ENCODE data around the gene PSD4. TPM values are rescaled to one million over a fixed set of nuclear protein-coding genes. Genes with fewer than 3 reads are reported as not detected.

PSD4 gene
- polyA plus RNA-seq, 1 experiment: 0.37 TPM

- H3K9me3 ChIP-seq (ENCODE audit: control insufficient read depth, insufficient read depth, low read length): no peaks in the 10 kb centered on the region
- TF ChIP-seq, protein P1, sequence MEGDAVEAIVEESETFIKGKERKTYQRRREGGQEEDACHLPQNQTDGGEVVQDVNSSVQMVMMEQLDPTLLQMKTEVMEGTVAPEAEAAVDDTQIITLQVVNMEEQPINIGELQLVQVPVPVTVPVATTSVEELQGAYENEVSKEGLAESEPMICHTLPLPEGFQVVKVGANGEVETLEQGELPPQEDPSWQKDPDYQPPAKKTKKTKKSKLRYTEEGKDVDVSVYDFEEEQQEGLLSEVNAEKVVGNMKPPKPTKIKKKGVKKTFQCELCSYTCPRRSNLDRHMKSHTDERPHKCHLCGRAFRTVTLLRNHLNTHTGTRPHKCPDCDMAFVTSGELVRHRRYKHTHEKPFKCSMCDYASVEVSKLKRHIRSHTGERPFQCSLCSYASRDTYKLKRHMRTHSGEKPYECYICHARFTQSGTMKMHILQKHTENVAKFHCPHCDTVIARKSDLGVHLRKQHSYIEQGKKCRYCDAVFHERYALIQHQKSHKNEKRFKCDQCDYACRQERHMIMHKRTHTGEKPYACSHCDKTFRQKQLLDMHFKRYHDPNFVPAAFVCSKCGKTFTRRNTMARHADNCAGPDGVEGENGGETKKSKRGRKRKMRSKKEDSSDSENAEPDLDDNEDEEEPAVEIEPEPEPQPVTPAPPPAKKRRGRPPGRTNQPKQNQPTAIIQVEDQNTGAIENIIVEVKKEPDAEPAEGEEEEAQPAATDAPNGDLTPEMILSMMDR (IDR thresholded peaks at IDR 0.05; ENCODE audit: low read depth, low read length): no peak
- H3K27ac ChIP-seq (ENCODE audit: low read depth, low read length): no peak overlapping the region
- H3K4me3 ChIP-seq (ENCODE audit: low read depth, low read length): no peak overlapping the region
- DNase-seq (ENCODE audit: low read depth, low spot score): no peak
- H3K27me3 ChIP-seq (ENCODE audit: control insufficient read depth, insufficient read depth, low read length): no peaks in the 10 kb centered on the region
- CTCF ChIA-PET: interaction anchor here (0.8 to 12.1 kb wide), 6 partner anchors 10 to 183 kb away, joined by 4 to 200 read pairs (median 46); no protein-coding TSS in a partner anchor
- POLR2A ChIA-PET: no interaction called here
These were observed 33.2 kb downstream of the PSD4 start for GRCh38 chr2:113207021-113207420.

GRCh38 chr2:113208396-113208795 lies 34.6 kb downstream of the PSD4 start:
- TF ChIP-seq, protein P1 (IDR thresholded peaks at IDR 0.05; ENCODE audit: low read depth, low read length): no peak
- no peak for DNase-seq (ENCODE audit: low read depth, low spot score)
- ChIA-PET CTCF (no interaction called here), POLR2A (no interaction called here)
- H3K27ac ChIP-seq (ENCODE audit: low read depth, low read length): no peak overlapping the region
- no peaks in the 10 kb centered on the region; the same call in 1 of the 2 replicates for H3K9me3 ChIP-seq (ENCODE audit: control insufficient read depth, insufficient read depth, low read length)
- H3K27me3 ChIP-seq (ENCODE audit: control insufficient read depth, insufficient read depth, low read length): no peaks in the 10 kb centered on the region
- H3K4me3 ChIP-seq (ENCODE audit: low read depth, low read length): no peak overlapping the region

DNA sequence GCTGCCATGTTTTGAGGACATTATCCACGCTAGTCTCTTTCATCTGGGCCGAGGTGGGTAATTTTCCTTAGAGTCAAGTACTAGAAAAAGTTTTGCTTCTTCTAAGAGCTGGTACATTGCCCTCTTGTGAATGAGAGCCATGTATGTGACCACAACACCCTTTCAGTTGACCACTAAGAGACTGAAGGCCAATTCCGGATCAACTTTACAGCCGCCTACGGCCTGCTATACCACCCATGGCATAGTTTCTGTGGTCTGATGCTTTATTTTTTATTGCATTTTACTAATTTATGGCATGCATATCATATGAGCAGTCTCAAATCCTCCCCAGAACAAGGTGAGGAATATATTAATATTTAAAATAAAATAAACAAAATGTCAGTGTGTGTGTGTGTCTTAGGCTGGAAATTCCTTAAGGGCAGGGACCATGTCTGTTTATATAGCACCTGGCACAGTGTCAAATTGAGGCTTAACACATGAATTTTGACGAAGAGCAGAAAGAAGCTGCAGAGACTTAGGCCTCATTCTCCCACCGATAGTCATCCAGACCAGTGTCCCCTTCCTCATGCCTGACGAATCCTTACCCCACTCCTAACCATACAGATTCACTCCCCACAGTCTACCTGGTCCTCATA lies 35.4 kb downstream of the PSD4 start:
- TF ChIP-seq, protein P1 (IDR thresholded peaks at IDR 0.05; ENCODE audit: low read depth, low read length): no peak
- Histone ChIP-seq H3K27me3 (ENCODE audit: control insufficient read depth, insufficient read depth, low read length) (no peaks in the 10 kb centered on the region), H3K27ac (ENCODE audit: low read depth, low read length) (peak overlapping the region; percentile 52), H3K9me3 (ENCODE audit: control insufficient read depth, insufficient read depth, low read length) (no peaks in the 10 kb centered on the region; the same call in 1 of the 2 replicates), H3K4me3 (ENCODE audit: low read depth, low read length) (no peak overlapping the region)
- no peak for DNase-seq (ENCODE audit: low read depth, low spot score)
- ChIA-PET POLR2A (no interaction called here), CTCF (interaction anchor here (0.7 to 1.1 kb wide), 6 partner anchors 9 to 181 kb away, joined by 3 to 8 read pairs (median 3); no protein-coding TSS in a partner anchor)

DNA sequence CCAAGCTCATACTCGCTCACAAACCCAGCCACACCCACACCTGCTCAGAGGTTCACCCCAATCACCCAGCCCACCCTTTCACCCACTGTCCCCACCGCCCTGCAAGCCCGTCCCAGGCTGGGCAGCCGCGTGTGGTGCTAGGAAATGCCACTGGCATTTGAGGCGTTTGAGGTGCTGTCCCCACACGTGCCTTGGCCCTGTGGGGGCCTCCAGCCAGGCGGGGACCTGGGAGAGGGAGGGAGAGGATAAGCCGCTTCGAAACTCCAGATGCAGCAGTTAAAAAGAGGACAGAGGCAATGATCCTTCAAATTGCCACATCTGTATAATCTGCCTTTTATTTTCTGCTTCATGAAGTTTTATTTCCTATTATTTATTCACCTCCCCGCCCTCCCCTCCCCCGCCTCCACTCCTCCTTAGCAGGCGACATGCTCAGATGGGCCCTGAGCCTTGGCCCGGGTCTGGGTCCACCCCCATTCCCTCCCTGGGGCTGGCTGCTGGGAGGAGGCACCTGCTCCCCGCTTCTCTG lies 35.9 kb downstream of the PSD4 start:
- no peak for DNase-seq (ENCODE audit: low read depth, low spot score)
- TF ChIP-seq, protein P1 (IDR thresholded peaks at IDR 0.05; ENCODE audit: low read depth, low read length): no peak
- peak overlapping the region; percentile 52 for H3K27ac ChIP-seq (ENCODE audit: low read depth, low read length)
- ChIA-PET POLR2A (no interaction called here), CTCF (interaction anchor here (0.7 to 2.3 kb wide), 7 partner anchors 9 to 181 kb away, joined by 3 to 13 read pairs (median 3); no protein-coding TSS in a partner anchor)
- no peaks in the 10 kb centered on the region for H3K27me3 ChIP-seq (ENCODE audit: control insufficient read depth, insufficient read depth, low read length)
- no peaks in the 10 kb centered on the region; the same call in 1 of the 2 replicates for H3K9me3 ChIP-seq (ENCODE audit: control insufficient read depth, insufficient read depth, low read length)
- H3K4me3 ChIP-seq (ENCODE audit: low read depth, low read length): no peak overlapping the region

Measured in AG04450 (cell line).